Caco-2 (cell line): ENCODE measurements around the gene PPP1R8. TPM values are rescaled to one million over a fixed set of nuclear protein-coding genes. Genes with fewer than 3 reads are reported as not detected.
A peak's percentile ranks its signal among the peaks of the same experiment; 100 is the strongest.

Experiments
- BruUV-seq: library from RNA; stranded (reverse); fragments of 400-500 nt; replicated peaks from 2 replicates; lab custom pipeline; 2021; lab: Mats Ljungman, UMichigan
- CTCF ChIA-PET: fragments of 300-600 bp; sonication (Branson Sonifier 250); formaldehyde crosslinking; loops from one replicate; lab custom pipeline; 2022; ENCODE audit warnings: antibody characterized with exemption; lab: Charles Lee
- POLR2A ChIA-PET: fragments of 300-600 bp; sonication (Branson Sonifier 250); formaldehyde crosslinking; loops from one replicate; lab custom pipeline; 2022; ENCODE audit warnings: antibody characterized with exemption; lab: Charles Lee
- DNase-seq, 2 experiments: peaks; one replicate each; pipeline versions ENCODE4 v3.0.0 to v3.0.0-alpha.2; 2020 to 2022
- H3K27me3 ChIP-seq: replicated peaks from 2 replicates; pipeline ENCODE4 v1.6.0; 2011; ENCODE audit warnings: low read length; ENCODE audit not compliant: control insufficient read depth, insufficient read depth
- H3K36me3 ChIP-seq: 2 replicates; pipeline ENCODE4 v1.5.1; 2011; ENCODE audit warnings: low read length; ENCODE audit not compliant: control insufficient read depth, insufficient read depth
- H3K4me1 ChIP-seq: fragments of 250-450 bp; sonication (Bioruptor Pico); 2 replicates; pipeline ENCODE4 v1.5.1; 2020; ENCODE audit warnings: mild to moderate bottlenecking
- H3K4me3 ChIP-seq: 2 replicates; pipeline ENCODE4 v1.5.1; 2011; ENCODE audit warnings: low read depth, mild to moderate bottlenecking, control low read depth, low read length
- H3K9me3 ChIP-seq: fragments of 250-450 bp; sonication (Bioruptor Pico); 2 replicates; pipeline ENCODE4 v1.5.1; 2020; ENCODE audit warnings: mild to moderate bottlenecking, moderate library complexity
- H3K27ac Mint-ChIP-seq: one replicate; pipeline ENCODE4 v1.8.0; 2022; ENCODE audit warnings: mixed read lengths; ENCODE audit not compliant: unreplicated experiment
- H3K27me3 Mint-ChIP-seq: one replicate; pipeline ENCODE4 v1.8.0; 2022; ENCODE audit warnings: mixed read lengths; ENCODE audit not compliant: insufficient read depth, unreplicated experiment
- H3K36me3 Mint-ChIP-seq: one replicate; pipeline ENCODE4 v1.8.0; 2022; ENCODE audit warnings: mild to moderate bottlenecking, mixed read lengths; ENCODE audit not compliant: insufficient read depth, unreplicated experiment
- H3K4me1 Mint-ChIP-seq: one replicate; pipeline ENCODE4 v1.8.0; 2022; ENCODE audit warnings: low read depth, mixed read lengths; ENCODE audit not compliant: unreplicated experiment
- H3K4me3 Mint-ChIP-seq: one replicate; pipeline ENCODE4 v1.8.0; 2022; ENCODE audit warnings: mild to moderate bottlenecking, moderate library complexity, mixed read lengths; ENCODE audit not compliant: unreplicated experiment
- H3K9me3 Mint-ChIP-seq: one replicate; pipeline ENCODE4 v1.8.0; 2022; ENCODE audit warnings: mixed read lengths; ENCODE audit not compliant: unreplicated experiment
- intact Hi-C: fragments of 100-400 bp; cut with micrococcal nuclease; formaldehyde crosslinking; loops from one replicate; pipeline ENCODE4 v1.10.0; 2022; ENCODE audit not compliant: unreplicated experiment
- total RNA-seq: library from RNA; stranded (reverse); gene quantifications from 2 replicates; pipeline ENCODE4 v1.2.3, GENCODE V29; 2022
- TF ChIP-seq, protein P1 (sequence below), 2 experiments: fragments of 200-600 bp in 1 of 2; IDR thresholded peaks; 1 replicate in 1 of 2; 2 replicates in 1 of 2; pipeline versions ENCODE4 v1.5.1 to v1.8.0; 2011 to 2022; ENCODE audit warnings: antibody characterized with exemption in 1 of 2, control low read depth in 1 of 2, inconsistent platforms in 1 of 2, low read depth in 1 of 2, low read length in 1 of 2, mild to moderate bottlenecking in 1 of 2, moderate library complexity in 1 of 2; ENCODE audit not compliant: insufficient read depth in 1 of 2, severe bottlenecking in 1 of 2, unreplicated experiment in 1 of 2

Gene PPP1R8
- total RNA-seq, 1 experiment from 2014 or later, result 37.2 TPM

GRCh38 chr1:27872059-27872801 lies 41.6 kb downstream of the PPP1R8 start, which contains the start of gene THEMIS2:
Gene THEMIS2, plus strand, starts transcription at chr1:27872544. Its CDS starts 28 bp downstream, at chr1:27872572.
- TF ChIP-seq, protein P1, sequence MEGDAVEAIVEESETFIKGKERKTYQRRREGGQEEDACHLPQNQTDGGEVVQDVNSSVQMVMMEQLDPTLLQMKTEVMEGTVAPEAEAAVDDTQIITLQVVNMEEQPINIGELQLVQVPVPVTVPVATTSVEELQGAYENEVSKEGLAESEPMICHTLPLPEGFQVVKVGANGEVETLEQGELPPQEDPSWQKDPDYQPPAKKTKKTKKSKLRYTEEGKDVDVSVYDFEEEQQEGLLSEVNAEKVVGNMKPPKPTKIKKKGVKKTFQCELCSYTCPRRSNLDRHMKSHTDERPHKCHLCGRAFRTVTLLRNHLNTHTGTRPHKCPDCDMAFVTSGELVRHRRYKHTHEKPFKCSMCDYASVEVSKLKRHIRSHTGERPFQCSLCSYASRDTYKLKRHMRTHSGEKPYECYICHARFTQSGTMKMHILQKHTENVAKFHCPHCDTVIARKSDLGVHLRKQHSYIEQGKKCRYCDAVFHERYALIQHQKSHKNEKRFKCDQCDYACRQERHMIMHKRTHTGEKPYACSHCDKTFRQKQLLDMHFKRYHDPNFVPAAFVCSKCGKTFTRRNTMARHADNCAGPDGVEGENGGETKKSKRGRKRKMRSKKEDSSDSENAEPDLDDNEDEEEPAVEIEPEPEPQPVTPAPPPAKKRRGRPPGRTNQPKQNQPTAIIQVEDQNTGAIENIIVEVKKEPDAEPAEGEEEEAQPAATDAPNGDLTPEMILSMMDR (IDR thresholded peaks at IDR 0.05; ENCODE audit: insufficient read depth in 1 of 2, low read depth in 1 of 2, low read length in 1 of 2, severe bottlenecking in 1 of 2, unreplicated experiment in 1 of 2), result no peak
- Mint-ChIP-seq H3K4me3 (peak within 1 kb of the TSS; percentile 64), H3K4me1 (peaks cover 7% of the 10 kb centered on the region), H3K27me3 (no peaks in the 10 kb centered on the region), H3K27ac (no peak within 1 kb of the TSS), H3K9me3 (no peaks in the 10 kb centered on the region), H3K36me3 (no peaks in the 10 kb centered on the region)
- Histone ChIP-seq H3K27me3 (no peaks in the 10 kb centered on the region), H3K4me3 (peak within 1 kb of the TSS; percentile 35), H3K36me3 (no peaks in the 10 kb centered on the region), H3K4me1 (no peaks in the 10 kb centered on the region), H3K9me3 (no peaks in the 10 kb centered on the region)
- BruUV-seq, result no TSS peak
- ChIA-PET POLR2A (no interaction called here), CTCF (interaction anchor here (0.7 kb wide), 1 partner anchor 14 kb away, joined by 3 read pairs; no protein-coding TSS in a partner anchor)
- DNase-seq, result peak; percentile 44 to 64
- intact Hi-C loops, result no loop called here

DNA sequence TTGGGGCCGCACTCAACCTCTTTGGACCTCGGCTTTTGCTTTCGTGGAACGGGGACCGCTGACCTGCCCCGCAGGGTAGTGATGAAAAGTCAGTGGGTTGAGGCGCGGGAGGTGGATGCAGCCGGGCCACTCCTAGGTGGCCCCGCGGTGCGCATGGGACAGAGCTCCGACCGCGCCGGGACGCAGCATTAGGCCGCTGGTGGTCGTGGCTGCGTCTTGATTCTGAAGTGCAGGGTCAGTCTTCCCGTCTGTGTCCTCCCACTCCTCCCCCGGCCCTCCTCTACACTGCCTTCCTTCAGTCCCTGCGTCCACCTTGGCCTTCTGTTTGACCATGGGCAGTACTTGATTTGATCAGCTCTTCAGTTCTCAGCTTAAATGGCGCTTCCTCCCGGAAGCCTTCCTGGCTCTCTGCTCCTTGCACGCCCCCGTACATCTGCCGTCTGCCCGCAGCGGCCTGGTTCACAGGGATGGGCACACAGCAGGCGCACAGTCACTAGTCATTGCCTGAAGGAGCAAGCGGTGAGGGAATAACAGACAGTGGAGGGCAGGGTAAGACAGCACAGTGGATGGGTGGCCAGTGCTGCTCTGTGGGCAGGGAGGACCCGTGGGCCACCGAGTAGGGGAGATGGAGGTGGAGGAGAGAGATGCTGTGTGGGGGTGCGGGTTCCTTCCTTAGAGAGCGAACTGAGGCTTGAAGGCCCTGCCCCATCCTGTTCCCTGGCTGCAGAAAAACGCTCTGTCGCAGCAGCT lies 42.4 kb downstream of the PPP1R8 start:
- Histone ChIP-seq H3K36me3 (no peaks in the 10 kb centered on the region), H3K4me1 (no peaks in the 10 kb centered on the region), H3K4me3 (peak overlapping the region; percentile 35), H3K27me3 (no peaks in the 10 kb centered on the region), H3K9me3 (no peaks in the 10 kb centered on the region)
- intact Hi-C loops, result no loop called here
- Mint-ChIP-seq H3K27me3 (no peaks in the 10 kb centered on the region), H3K9me3 (no peaks in the 10 kb centered on the region), H3K36me3 (no peaks in the 10 kb centered on the region), H3K4me3 (peak overlapping the region; percentile 64), H3K27ac (no peak overlapping the region), H3K4me1 (peaks cover 6% of the 10 kb centered on the region)
- POLR2A ChIA-PET, result no interaction called here
- TF ChIP-seq, protein P1 (IDR thresholded peaks at IDR 0.05; ENCODE audit: insufficient read depth in 1 of 2, low read depth in 1 of 2, low read length in 1 of 2, severe bottlenecking in 1 of 2, unreplicated experiment in 1 of 2), result no peak
- DNase-seq, result no peak
- CTCF ChIA-PET, result interaction anchor here (0.7 kb wide), 1 partner anchor 15 kb away, joined by 3 read pairs; no protein-coding TSS in a partner anchor
- no TSS peak for BruUV-seq

GRCh38 chr1:27873671-27874384 lies 43.2 kb downstream of the PPP1R8 start:
- Mint-ChIP-seq H3K9me3 (no peaks in the 10 kb centered on the region), H3K27me3 (no peaks in the 10 kb centered on the region), H3K4me3 (no peak overlapping the region), H3K27ac (no peak overlapping the region), H3K36me3 (no peaks in the 10 kb centered on the region), H3K4me1 (peaks cover 6% of the 10 kb centered on the region)
- ChIA-PET POLR2A (no interaction called here), CTCF (interaction anchor here (0.5 kb wide), 1 partner anchor 27 kb away, joined by 4 read pairs; no protein-coding TSS in a partner anchor)
- Histone ChIP-seq H3K27me3 (no peaks in the 10 kb centered on the region), H3K36me3 (no peaks in the 10 kb centered on the region), H3K9me3 (no peaks in the 10 kb centered on the region), H3K4me1 (no peaks in the 10 kb centered on the region), H3K4me3 (no peak overlapping the region)
- intact Hi-C loops, result no loop called here
- no peak for DNase-seq
- BruUV-seq, result no TSS peak
- TF ChIP-seq, protein P1 (IDR thresholded peaks at IDR 0.05; ENCODE audit: insufficient read depth in 1 of 2, low read depth in 1 of 2, low read length in 1 of 2, severe bottlenecking in 1 of 2, unreplicated experiment in 1 of 2), result no peak
